Duodenal mucosa (tissue), 2 donors: ENCODE measurements around the gene SCAF8.

Source experiments
- H3K27ac ChIP-seq: one replicate; pipeline ENCODE4 v1.7.0; 2013; ENCODE audit warnings: low read depth, low read length
- H3K27me3 ChIP-seq, 2 donors: one replicate each; pipeline ENCODE4 v1.7.0; 2013; ENCODE audit warnings: low read length in 2 of 2, control low read depth in 1 of 2; ENCODE audit not compliant: insufficient read depth in 2 of 2, control insufficient read depth in 1 of 2
- H3K36me3 ChIP-seq, 2 donors: one replicate each; pipeline ENCODE4 v1.7.0; 2013; ENCODE audit warnings: low read length in 2 of 2, control low read depth in 1 of 2; ENCODE audit not compliant: insufficient read depth in 2 of 2, control insufficient read depth in 1 of 2
- H3K4me1 ChIP-seq, 2 donors: one replicate each; pipeline ENCODE4 v1.7.0; 2013; ENCODE audit warnings: low read length in 2 of 2, control low read depth in 1 of 2; ENCODE audit not compliant: insufficient read depth in 2 of 2, control insufficient read depth in 1 of 2
- H3K4me3 ChIP-seq, 2 donors: one replicate each; pipeline ENCODE4 v1.7.0; 2013; ENCODE audit warnings: low read length in 2 of 2, low read depth in 1 of 2
- H3K9ac ChIP-seq, 2 donors: one replicate each; pipeline ENCODE4 v1.7.0; 2013; ENCODE audit warnings: low read length in 2 of 2, low read depth in 1 of 2
- H3K9me3 ChIP-seq, 2 donors: one replicate each; pipeline ENCODE4 v1.7.0; 2013; ENCODE audit warnings: low read length in 2 of 2, control low read depth in 1 of 2; ENCODE audit not compliant: control insufficient read depth in 1 of 2

Gene SCAF8

GRCh38 chr6:154876486-154877280, 143.5 kb downstream of the SCAF8 start:
- Histone ChIP-seq H3K27me3 (no peaks in the 10 kb centered on the region), H3K9ac (no peak overlapping the region), H3K9me3 (no peaks in the 10 kb centered on the region), H3K4me1 (no peaks in the 10 kb centered on the region), H3K27ac (no peak overlapping the region), H3K4me3 (no peak overlapping the region), H3K36me3 (peaks cover 2 to 5% of the 10 kb centered on the region in 2 donors)

GRCh38 chr6:154878871-154879491, 145.8 kb downstream of the SCAF8 start:
- H3K4me1 ChIP-seq, result no peaks in the 10 kb centered on the region

GRCh38 chr6:154882107-154882506, 148.9 kb downstream of the SCAF8 start:
- Histone ChIP-seq H3K4me1 (no peaks in the 10 kb centered on the region), H3K9me3 (no peaks in the 10 kb centered on the region), H3K27me3 (no peaks in the 10 kb centered on the region), H3K4me3 (no peak overlapping the region), H3K9ac (no peak overlapping the region), H3K36me3 (peaks cover 4 to 8% of the 10 kb centered on the region in 2 donors), H3K27ac (no peak overlapping the region)

More at GRCh38 chr6:154878871-154879491, 145.8 kb downstream of the SCAF8 start:
- Histone ChIP-seq H3K9me3 (no peaks in the 10 kb centered on the region), H3K27me3 (no peaks in the 10 kb centered on the region), H3K27ac (no peak overlapping the region), H3K9ac (no peak overlapping the region), H3K36me3 (peaks cover 4 to 5% of the 10 kb centered on the region in 2 donors), H3K4me3 (no peak overlapping the region)
